Measurements from ENCODE around the gene MPZL1. TPM values are rescaled to one million over a fixed set of nuclear protein-coding genes. Genes with fewer than 3 reads are reported as not detected.
A peak's percentile ranks its signal among the peaks of the same experiment; 100 is the strongest.

Gene MPZL1
- total RNA-seq = 77.8 and 85.1 TPM in 2 replicates

GRCh38 chr1:167721617-167722151, at the start of gene MPZL1:
MPZL1 (plus strand) TSS chr1:167721982; CDS start chr1:167722152, 170 bp downstream.
- DNase-seq (ENCODE audit: low read depth in 2 of 2) = peak; percentile 95 to 97

GRCh38 chr1:167672831-167673230, 49.0 kb upstream of the MPZL1 start:
- DNase-seq (ENCODE audit: low read depth in 2 of 2) = no peak

GRCh38 chr1:167673265-167673664, 48.5 kb upstream of the MPZL1 start:
- DNase-seq (ENCODE audit: low read depth in 2 of 2) = no peak

DNA sequence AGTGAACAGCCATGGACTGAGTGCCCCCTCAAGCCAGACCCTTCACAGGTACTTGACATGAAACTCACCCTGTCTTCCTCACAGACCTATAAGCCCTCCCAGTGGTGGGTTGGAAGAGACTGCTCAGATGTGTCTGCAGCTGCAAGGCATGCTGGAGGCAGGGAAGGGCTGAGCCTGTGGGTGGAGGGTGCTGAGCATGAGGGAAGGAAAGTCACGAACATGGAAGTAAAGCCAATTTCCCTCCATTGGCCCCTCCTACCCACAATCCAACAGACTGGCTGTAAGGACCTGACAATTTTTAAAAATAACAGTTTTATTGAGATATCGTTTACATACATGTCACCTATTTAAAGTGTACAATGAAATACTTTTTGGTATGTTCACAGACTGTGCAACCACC, 47.6 kb upstream of the MPZL1 start:
- no peak for DNase-seq (ENCODE audit: low read depth in 2 of 2)

DNA sequence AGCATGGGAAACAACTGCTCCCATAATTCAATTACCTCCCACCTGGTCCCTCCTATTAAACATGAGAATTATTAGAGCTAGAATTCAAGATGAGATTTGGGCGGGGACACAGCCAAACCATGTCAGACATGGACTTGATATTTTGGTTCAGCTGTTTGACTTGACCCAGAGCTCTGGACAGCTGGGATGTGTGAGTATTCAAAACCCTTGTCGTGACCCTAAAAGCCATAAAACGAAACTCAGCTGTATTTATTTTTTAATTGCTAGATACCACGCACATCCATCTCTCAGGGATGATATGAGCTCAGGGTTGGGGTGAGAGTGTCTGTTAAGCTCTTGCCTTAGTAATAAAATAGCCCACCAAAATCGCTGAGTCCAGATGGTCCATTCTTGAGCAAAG, 46.3 kb upstream of the MPZL1 start:
- DNase-seq (ENCODE audit: low read depth in 2 of 2) = no peak

GRCh38 chr1:167676205-167676915, 45.4 kb upstream of the MPZL1 start:
- no peak for DNase-seq (ENCODE audit: low read depth in 2 of 2)

DNA sequence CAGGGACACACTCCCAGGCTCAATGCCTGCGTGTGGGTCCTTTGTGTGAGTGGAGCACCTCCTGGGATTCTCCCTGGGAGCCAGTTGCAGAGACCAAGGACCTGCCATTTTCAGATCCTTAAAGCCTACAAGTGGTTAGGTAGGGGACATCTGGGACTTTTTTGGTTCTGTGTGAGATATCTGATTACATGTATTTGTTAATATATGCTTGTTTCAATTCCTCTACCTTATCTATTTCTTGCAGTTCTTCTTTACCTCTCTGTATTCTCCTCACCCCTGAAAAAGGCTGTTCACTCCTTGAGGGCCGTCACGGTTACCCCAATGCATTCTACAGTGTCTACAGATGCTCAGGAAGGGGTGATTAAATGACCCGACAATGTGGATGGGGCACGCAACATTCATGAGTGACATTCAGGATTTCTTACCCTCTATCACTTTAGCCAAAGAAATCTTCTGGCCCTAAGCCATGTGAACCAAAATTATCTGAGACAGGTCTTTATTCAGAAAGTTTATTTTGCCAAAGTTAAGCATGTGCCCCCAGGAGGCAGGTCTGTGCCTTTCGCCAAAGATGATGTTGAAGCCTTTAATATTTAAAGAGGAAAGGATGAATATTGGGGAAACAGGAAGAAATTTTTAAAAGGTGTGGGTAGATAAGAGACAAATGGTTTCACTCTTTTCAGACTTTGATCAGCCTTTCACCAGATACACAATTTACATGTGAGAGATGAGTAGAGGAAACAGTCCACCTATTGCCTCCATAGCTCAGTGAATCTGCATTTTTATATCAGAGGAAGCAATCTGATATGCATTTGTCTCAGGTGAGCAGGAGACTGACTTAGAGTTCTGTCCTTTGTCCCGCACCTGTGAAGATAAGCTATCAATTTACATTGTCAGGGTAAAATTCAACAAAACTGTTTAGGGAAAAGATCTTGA, 44.6 kb upstream of the MPZL1 start:
- no peak for DNase-seq (ENCODE audit: low read depth in 2 of 2)

DNA sequence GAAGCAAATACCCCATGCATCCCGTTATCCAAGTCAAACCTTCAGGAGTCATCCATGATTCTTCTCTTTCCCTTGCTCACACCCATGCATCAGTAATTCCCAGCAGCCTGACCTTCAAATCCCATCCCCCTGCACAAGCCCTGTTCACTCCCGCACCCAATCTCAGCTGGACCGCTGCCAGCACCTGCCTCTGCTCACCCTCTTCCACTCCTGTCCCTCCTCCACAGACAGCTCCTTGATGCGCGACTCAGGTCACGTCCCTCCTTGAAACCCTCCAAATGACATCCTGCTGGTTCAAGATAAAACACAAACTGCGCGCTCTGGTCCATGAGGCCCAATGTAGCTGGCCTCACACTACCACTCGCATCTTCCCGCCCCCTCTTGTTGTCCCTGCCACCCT, 43.4 kb upstream of the MPZL1 start:
- no peak for DNase-seq (ENCODE audit: low read depth in 2 of 2)

DNA sequence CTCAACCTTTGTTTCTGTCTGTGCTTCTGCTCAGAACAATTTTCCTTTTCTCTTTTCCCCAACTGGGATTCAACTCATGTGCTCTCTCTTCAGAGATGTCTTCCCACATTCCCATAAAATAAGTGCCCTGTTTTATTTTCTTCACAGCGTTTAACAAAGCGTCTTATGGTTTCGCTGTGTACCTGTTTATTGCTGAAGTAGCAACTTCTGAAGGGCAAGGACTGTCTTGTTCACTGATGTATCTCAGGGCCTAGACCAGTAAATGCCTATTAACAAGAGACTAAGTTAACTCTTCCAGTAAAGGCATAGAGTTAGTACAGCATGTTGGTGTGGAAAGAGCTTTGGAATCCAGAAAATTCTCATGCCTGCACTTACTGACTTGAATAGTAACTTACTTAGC, 42.9 kb upstream of the MPZL1 start:
- DNase-seq (ENCODE audit: low read depth in 2 of 2) = no peak

DNA sequence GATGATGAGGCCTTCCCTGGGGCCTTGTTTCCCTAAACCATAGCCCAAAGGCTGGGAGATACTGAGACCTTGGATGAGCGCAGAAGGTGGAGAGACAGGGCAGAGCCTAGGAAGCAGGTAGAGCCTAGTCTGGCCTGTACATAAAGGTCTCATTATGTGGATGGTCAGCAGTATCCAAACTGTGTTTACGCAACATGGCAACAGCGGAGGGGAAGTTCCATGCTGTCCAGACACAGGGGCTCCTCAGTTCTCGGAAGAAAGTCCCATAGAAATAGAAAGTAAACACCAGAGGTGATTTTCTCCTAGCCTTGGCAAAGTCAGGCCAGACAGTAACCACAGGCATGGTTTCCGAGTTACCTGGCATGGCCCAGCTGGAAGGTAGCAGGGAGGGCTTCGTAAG, 42.1 kb upstream of the MPZL1 start:
- DNase-seq (ENCODE audit: low read depth in 2 of 2) = no peak

DNA sequence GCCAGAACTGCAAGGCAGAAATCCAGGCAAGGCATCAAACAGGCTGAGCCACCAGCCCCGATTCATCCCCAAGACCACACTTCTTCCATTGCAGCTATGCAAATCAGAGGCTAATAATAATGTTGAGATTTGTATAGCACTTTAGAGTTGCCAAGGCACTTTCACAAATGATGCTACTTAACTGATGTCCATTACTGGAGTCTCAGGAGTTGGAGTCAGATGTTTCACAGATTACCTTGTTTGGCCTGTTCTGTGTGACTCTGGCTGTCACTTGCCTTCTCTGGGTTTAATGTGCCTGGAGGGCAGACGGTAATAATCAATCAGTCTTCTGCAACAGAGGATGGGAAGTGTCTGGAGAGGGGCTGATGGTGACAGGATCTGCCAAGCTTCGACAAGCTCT, 40.8 kb upstream of the MPZL1 start:
- no peak for DNase-seq (ENCODE audit: low read depth in 2 of 2)

- no peak for DNase-seq (ENCODE audit: low read depth in 2 of 2)
Measured at GRCh38 chr1:167681451-167682098, 40.2 kb upstream of the MPZL1 start.

- no peak for DNase-seq (ENCODE audit: low read depth in 2 of 2)
Measured at GRCh38 chr1:167683226-167683625, 38.6 kb upstream of the MPZL1 start.

GRCh38 chr1:167683641-167684502, 37.9 kb upstream of the MPZL1 start:
- peak in 1 of 2 donors; percentile 41 for DNase-seq (ENCODE audit: low read depth in 2 of 2)

DNA sequence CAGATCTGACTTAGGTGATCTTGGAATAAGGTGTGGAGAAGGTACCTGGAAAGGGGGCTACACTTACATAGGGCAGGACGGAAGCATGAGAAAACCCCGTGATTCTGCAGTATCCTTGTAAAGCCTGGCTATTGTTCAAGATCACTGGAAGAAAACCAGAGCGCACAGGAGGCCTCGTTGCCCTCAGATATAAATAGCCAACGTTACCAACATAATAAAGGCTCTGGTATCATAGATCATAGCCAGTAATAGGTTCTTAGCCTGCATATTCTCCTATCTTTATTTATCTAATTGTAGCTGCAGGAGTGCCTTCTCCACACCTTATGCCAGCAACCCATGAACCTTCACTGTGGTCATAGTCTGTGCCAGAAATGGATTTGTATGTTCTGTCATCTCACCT, 35.9 kb upstream of the MPZL1 start:
- DNase-seq (ENCODE audit: low read depth in 2 of 2) = no peak

GRCh38 chr1:167687919-167688519, 33.8 kb upstream of the MPZL1 start:
- DNase-seq (ENCODE audit: low read depth in 2 of 2) = peak; percentile 83 to 89

- DNase-seq (ENCODE audit: low read depth in 2 of 2) = peak; percentile 17 to 55
Measured at GRCh38 chr1:167689567-167689920, 32.2 kb upstream of the MPZL1 start.

DNA sequence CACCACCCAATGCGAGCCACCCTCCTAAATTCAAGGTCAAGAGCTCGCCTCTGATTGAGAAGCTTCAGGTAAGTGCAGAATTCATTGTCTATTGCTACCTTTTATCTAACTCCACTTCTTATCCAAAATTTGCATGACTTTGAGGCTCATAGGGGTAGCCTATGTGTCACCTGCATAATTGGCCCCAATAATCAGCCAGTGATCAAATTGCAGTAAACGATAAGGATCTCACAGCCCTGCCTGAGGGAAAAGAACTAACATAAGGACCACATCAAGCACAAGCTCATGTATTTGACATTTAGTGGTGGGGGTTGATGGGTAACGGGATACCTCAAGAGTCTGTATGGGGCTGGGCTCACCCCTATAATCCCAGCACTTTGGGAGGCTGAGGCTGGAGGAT, 31.7 kb upstream of the MPZL1 start:
- DNase-seq (ENCODE audit: low read depth in 2 of 2) = no peak

DNA sequence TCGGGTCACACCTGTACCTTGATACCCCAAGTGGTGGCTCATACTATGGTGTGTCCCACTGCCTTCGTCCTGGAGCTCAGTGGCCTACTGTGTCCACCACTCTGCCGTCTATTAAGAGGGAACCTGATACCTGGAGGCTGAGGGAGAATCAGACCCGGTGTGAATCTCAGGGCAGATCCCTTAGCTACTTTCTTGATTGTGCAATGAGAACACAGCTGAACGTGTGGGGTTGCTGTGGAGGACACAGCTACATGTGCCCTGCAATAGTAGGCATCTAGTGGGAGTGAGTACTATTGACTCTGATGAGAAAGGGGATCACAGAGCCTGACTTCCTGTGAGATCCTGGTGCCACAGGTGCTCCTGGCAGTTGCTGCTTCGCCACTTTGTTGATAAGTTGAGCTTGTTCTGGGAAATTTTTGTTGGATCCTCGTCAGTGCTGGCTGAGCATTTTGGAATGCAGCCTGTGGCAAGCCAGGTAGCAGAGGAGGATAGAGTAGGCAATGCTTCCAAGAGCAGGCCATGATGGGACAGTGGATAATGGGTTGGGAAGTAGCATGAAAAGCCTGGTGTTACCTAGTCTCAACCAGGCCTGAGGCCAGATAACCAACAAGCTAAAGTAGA, 28.2 kb upstream of the MPZL1 start:
- DNase-seq (ENCODE audit: low read depth in 2 of 2) = no peak

DNA sequence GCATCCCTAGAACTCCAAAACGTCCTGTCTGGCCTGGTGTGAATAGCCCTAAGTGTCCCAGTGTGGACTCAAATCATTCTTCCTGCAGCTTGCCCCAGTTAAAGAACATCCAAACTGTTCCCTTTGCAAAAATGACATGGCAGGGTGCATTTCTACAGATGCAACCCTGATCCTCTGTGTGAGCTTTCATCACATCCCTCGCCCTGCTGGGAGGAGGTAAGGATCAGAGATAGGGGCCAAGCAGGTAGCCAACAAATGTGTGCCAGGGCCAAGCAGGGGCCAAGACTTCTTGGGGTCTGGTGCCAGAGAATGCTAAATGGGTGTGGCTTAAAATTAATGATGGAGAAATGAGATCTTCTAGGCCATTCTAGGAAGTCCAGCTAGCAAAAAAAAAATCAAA, 27.1 kb upstream of the MPZL1 start:
- no peak for DNase-seq (ENCODE audit: low read depth in 2 of 2)

Data from lung microvascular endothelial cell (primary cell).